ENCODE data around the gene PAX4. TPM values are rescaled to one million over a fixed set of nuclear protein-coding genes. Genes with fewer than 3 reads are reported as not detected.

Gene PAX4
- total RNA-seq, 1 donor from 2014 or later: 23.6 TPM

- Mint-ChIP-seq H3K27ac (no peak overlapping the region), H3K27me3 (no peaks in the 10 kb centered on the region), H3K9me3 (ENCODE audit: low read depth) (no peaks in the 10 kb centered on the region), H3K4me1 (ENCODE audit: low read depth) (peaks cover 7% of the 10 kb centered on the region), H3K36me3 (ENCODE audit: insufficient read depth) (peaks cover 18% of the 10 kb centered on the region), H3K4me3 (ENCODE audit: low read depth) (peak overlapping the region; percentile 92)
- TF ChIP-seq CTCF (IDR thresholded peaks at IDR 0.05; ENCODE audit: unreplicated experiment): no peak
- DNase-seq (ENCODE audit: low spot score, unreplicated experiment): no peak
Measured at GRCh38 chr7:127589896-127590295, 28.0 kb downstream of the PAX4 start.

GRCh38 chr7:127588697-127589482 lies 29.1 kb downstream of the PAX4 start:
- H3K4me3 Mint-ChIP-seq (ENCODE audit: low read depth): peak overlapping the region; percentile 92
- H3K9me3 Mint-ChIP-seq (ENCODE audit: low read depth): no peaks in the 10 kb centered on the region
- TF ChIP-seq CTCF (IDR thresholded peaks at IDR 0.05; ENCODE audit: unreplicated experiment): peak; percentile 63
- peak; percentile 52 for DNase-seq (ENCODE audit: low spot score, unreplicated experiment)
- H3K36me3 Mint-ChIP-seq (ENCODE audit: insufficient read depth): peaks cover 18% of the 10 kb centered on the region
- H3K27ac Mint-ChIP-seq: peak overlapping the region; percentile 99
- no peaks in the 10 kb centered on the region for H3K27me3 Mint-ChIP-seq
- peaks cover 17% of the 10 kb centered on the region for H3K4me1 Mint-ChIP-seq (ENCODE audit: low read depth)

GRCh38 chr7:127588019-127588696 lies 29.8 kb downstream of the PAX4 start, which contains the start of gene ARF5:
Gene ARF5 (plus strand): TSS chr7:127588411. CDS start chr7:127588499, 88 bp downstream.
- no peak for TF ChIP-seq CTCF (IDR thresholded peaks at IDR 0.05; ENCODE audit: unreplicated experiment)
- peak within 1 kb of the TSS; percentile 99 for H3K27ac Mint-ChIP-seq
- peaks cover 20% of the 10 kb centered on the region for H3K4me1 Mint-ChIP-seq (ENCODE audit: low read depth)
- peak; percentile 90 for DNase-seq (ENCODE audit: low spot score, unreplicated experiment)
- peaks cover 18% of the 10 kb centered on the region for H3K36me3 Mint-ChIP-seq (ENCODE audit: insufficient read depth)
- peak within 1 kb of the TSS; percentile 92 for H3K4me3 Mint-ChIP-seq (ENCODE audit: low read depth)
- H3K27me3 Mint-ChIP-seq: no peaks in the 10 kb centered on the region
- no peaks in the 10 kb centered on the region for H3K9me3 Mint-ChIP-seq (ENCODE audit: low read depth)

GRCh38 chr7:127587663-127588018 lies 30.3 kb downstream of the PAX4 start:
- peaks cover 20% of the 10 kb centered on the region for H3K36me3 Mint-ChIP-seq (ENCODE audit: insufficient read depth)
- no peaks in the 10 kb centered on the region for H3K27me3 Mint-ChIP-seq
- H3K4me1 Mint-ChIP-seq (ENCODE audit: low read depth): peaks cover 20% of the 10 kb centered on the region
- no peak for TF ChIP-seq CTCF (IDR thresholded peaks at IDR 0.05; ENCODE audit: unreplicated experiment)
- H3K4me3 Mint-ChIP-seq (ENCODE audit: low read depth): peak overlapping the region; percentile 92
- no peaks in the 10 kb centered on the region for H3K9me3 Mint-ChIP-seq (ENCODE audit: low read depth)
- DNase-seq (ENCODE audit: low spot score, unreplicated experiment): no peak
- H3K27ac Mint-ChIP-seq: peak overlapping the region; percentile 88

- peaks cover 20% of the 10 kb centered on the region for H3K4me1 Mint-ChIP-seq (ENCODE audit: low read depth)
- DNase-seq (ENCODE audit: low spot score, unreplicated experiment): no peak
- H3K36me3 Mint-ChIP-seq (ENCODE audit: insufficient read depth): peaks cover 18% of the 10 kb centered on the region
- no peak for TF ChIP-seq CTCF (IDR thresholded peaks at IDR 0.05; ENCODE audit: unreplicated experiment)
- H3K27me3 Mint-ChIP-seq: no peaks in the 10 kb centered on the region
- peak overlapping the region; percentile 92 for H3K4me3 Mint-ChIP-seq (ENCODE audit: low read depth)
- peak overlapping the region; percentile 40 for H3K27ac Mint-ChIP-seq
- H3K9me3 Mint-ChIP-seq (ENCODE audit: low read depth): no peaks in the 10 kb centered on the region
Measured at GRCh38 chr7:127586346-127586745, 31.6 kb downstream of the PAX4 start.
